SU-DHL-6 (cell line): ENCODE data around the gene BRS3.
"Not testable (repeated sequence)": the region's sequence is repeated elsewhere in the genome, so short reads cannot be mapped to it uniquely, and the experiment has no call there.

ENCODE experiments used
- H2AFZ ChIP-seq: fragments of 200-600 bp; sonication (generic); 2 replicates; pipeline ENCODE4 v1.6.1; 2014; ENCODE audit warnings: low read depth, mild to moderate bottlenecking, moderate library complexity, mixed read lengths, antibody characterized with exemption, low read length; ENCODE audit not compliant: severe bottlenecking
- H3F3A ChIP-seq: fragments of 200-600 bp; shearing (Covaris generic); 2 replicates; pipeline ENCODE4 v1.6.0; 2016; ENCODE audit warnings: antibody characterized with exemption, mild to moderate bottlenecking; ENCODE audit not compliant: insufficient read depth
- H3K27ac ChIP-seq: fragments of 200-600 bp; sonication (generic); 2 replicates; pipeline ENCODE4 v1.5.1; 2016; ENCODE audit warnings: low read depth, mild to moderate bottlenecking, low read length, moderate library complexity, mixed read lengths
- H3K27me3 ChIP-seq: fragments of 200-600 bp; sonication (generic), shearing (Covaris generic); 2 replicates; pipeline ENCODE4 v1.6.0; 2014; ENCODE audit warnings: mild to moderate bottlenecking, low read length
- H3K36me3 ChIP-seq: fragments of 200-600 bp; sonication (generic); 2 replicates; pipeline ENCODE4 v1.6.1; 2014; ENCODE audit warnings: mild to moderate bottlenecking, low read length, mixed read lengths
- H3K4me2 ChIP-seq: fragments of 300-600, 200-600 bp; shearing (Covaris generic), sonication (generic); 2 replicates; pipeline ENCODE4 v1.6.0; 2014; ENCODE audit warnings: low read length, low read depth, mild to moderate bottlenecking; ENCODE audit not compliant: poor library complexity, severe bottlenecking
- H3K4me3 ChIP-seq: fragments of 200-600 bp; sonication (generic); 2 replicates; pipeline ENCODE4 v1.5.1; 2014; ENCODE audit warnings: antibody characterized with exemption, low read length, mild to moderate bottlenecking, mixed read lengths; ENCODE audit not compliant: insufficient read depth, poor library complexity, severe bottlenecking
- H3K79me2 ChIP-seq: fragments of 200-600 bp; sonication (generic); 2 replicates; pipeline ENCODE4 v1.6.1; 2014; ENCODE audit warnings: mild to moderate bottlenecking, low read length, moderate library complexity; ENCODE audit not compliant: insufficient read depth
- H3K9ac ChIP-seq: fragments of 200-600 bp; sonication (generic); 2 replicates; pipeline ENCODE4 v1.7.0; 2014; ENCODE audit warnings: mild to moderate bottlenecking, low read length
- H3K9me2 ChIP-seq: fragments of 200-600 bp; sonication (generic); replicated peaks from 2 replicates; pipeline ENCODE4 v1.6.1; 2014; ENCODE audit warnings: low read length; ENCODE audit not compliant: insufficient read depth
- H3K9me3 ChIP-seq: fragments of 200-600 bp; sonication (generic); 2 replicates; pipeline ENCODE4 v1.6.1; 2014; ENCODE audit warnings: low read length, mixed read lengths; ENCODE audit not compliant: insufficient read depth
- H4K20me1 ChIP-seq: fragments of 200-600 bp; sonication (generic); 2 replicates; pipeline ENCODE4 v1.6.1; 2014; ENCODE audit warnings: low read depth, mild to moderate bottlenecking, antibody characterized with exemption, low read length, moderate library complexity, mixed read lengths
- EZH2phosphoT487 ChIP-seq: fragments of 200-600 bp; sonication (generic), shearing (Covaris generic); conservative IDR thresholded peaks from 2 replicates; pipeline ENCODE4 v1.6.1; 2018; ENCODE audit warnings: mild to moderate bottlenecking, antibody characterized with exemption, low read length, moderate library complexity, mixed read lengths
- TF ChIP-seq, protein P1 (sequence below): fragments of 200-600 bp; sonication (generic); IDR thresholded peaks from one replicate; pipeline ENCODE4 v1.5.1; 2017; ENCODE audit warnings: antibody characterized with exemption, mild to moderate bottlenecking, low read length, moderate library complexity; ENCODE audit not compliant: insufficient read depth, poor library complexity, severe bottlenecking

Gene BRS3

GRCh38 chrX:136487647-136488046, at the start of gene BRS3:
TSS of gene BRS3 (plus strand) at chrX:136487947. CDS start at chrX:136488115, 168 bp downstream.
- no peak within 1 kb of the TSS for H3K9ac ChIP-seq
- H3K9me3 ChIP-seq = no peaks in the 10 kb centered on the region
- no peaks in the 10 kb centered on the region for H3K27me3 ChIP-seq
- H2AFZ ChIP-seq = no peak within 1 kb of the TSS
- no peak within 1 kb of the TSS for H3K4me3 ChIP-seq
- H3K36me3 ChIP-seq = no peaks in the 10 kb centered on the region
- H4K20me1 ChIP-seq = no peaks in the 10 kb centered on the region
- H3K9me2 ChIP-seq = no peaks in the 10 kb centered on the region
- H3K4me2 ChIP-seq = no peak within 1 kb of the TSS
- TF ChIP-seq, protein P1, sequence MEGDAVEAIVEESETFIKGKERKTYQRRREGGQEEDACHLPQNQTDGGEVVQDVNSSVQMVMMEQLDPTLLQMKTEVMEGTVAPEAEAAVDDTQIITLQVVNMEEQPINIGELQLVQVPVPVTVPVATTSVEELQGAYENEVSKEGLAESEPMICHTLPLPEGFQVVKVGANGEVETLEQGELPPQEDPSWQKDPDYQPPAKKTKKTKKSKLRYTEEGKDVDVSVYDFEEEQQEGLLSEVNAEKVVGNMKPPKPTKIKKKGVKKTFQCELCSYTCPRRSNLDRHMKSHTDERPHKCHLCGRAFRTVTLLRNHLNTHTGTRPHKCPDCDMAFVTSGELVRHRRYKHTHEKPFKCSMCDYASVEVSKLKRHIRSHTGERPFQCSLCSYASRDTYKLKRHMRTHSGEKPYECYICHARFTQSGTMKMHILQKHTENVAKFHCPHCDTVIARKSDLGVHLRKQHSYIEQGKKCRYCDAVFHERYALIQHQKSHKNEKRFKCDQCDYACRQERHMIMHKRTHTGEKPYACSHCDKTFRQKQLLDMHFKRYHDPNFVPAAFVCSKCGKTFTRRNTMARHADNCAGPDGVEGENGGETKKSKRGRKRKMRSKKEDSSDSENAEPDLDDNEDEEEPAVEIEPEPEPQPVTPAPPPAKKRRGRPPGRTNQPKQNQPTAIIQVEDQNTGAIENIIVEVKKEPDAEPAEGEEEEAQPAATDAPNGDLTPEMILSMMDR = no peak
- TF ChIP-seq EZH2phosphoT487 = no peak
- H3K79me2 ChIP-seq = no peaks in the 10 kb centered on the region
- H3K27ac ChIP-seq = no peak within 1 kb of the TSS
- no peaks in the 10 kb centered on the region for H3F3A ChIP-seq

- Histone ChIP-seq H3K4me3 (no peak overlapping the region), H3K27me3 (no peaks in the 10 kb centered on the region), H3K9me3 (no peaks in the 10 kb centered on the region), H3K79me2 (no peaks in the 10 kb centered on the region), H3K9ac (no peak overlapping the region), H3K4me2 (no peak overlapping the region), H3F3A (no peaks in the 10 kb centered on the region), H3K9me2 (no peaks in the 10 kb centered on the region), H3K27ac (no peak overlapping the region), H2AFZ (no peak overlapping the region), H4K20me1 (no peaks in the 10 kb centered on the region), H3K36me3 (no peaks in the 10 kb centered on the region)
- TF ChIP-seq, protein P1 = no peak
- no peak for TF ChIP-seq EZH2phosphoT487
These were observed 49.6 kb upstream of the BRS3 start for GRCh38 chrX:136438192-136438591.

DNA sequence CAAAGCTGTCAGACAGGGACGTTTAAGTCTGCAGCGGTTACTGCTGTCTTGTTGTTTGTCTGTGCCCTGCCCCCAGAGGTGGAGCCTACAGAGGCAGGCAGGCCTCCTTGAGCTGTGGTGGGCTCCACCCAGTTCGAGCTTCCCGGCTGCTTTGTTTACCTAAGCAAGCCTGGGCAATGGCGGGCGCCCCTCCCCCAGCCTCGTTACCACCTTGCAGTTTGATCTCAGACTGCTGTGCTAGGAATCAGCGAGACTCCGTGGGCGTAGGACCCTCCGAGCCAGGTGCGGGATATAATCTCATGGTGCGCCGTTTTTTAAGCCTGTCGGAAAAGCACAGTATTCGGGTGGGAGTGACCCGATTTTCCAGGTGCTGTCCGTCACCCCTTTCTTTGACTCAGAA, 42.1 kb upstream of the BRS3 start:
- H3K9me2 ChIP-seq, H3K36me3 ChIP-seq: not testable (repeated sequence)

DNA sequence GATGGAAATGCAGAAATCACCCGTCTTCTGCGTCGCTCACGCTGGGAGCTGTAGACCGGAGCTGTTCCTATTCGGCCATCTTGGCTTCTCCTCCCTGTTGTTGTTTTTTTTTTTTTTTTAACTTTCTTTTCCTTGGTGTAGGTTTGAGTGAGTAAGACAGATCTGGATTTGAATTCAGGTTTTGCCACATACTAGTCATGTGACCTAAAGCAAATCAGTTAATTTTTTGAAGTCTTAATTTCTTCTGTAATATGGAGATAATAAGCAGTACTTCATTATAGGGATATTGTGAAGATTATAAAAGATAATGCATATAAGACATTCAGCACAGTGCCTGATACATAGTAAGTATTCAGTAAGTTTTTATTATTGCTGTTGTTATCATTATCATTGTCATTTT, 41.5 kb upstream of the BRS3 start:
- TF ChIP-seq EZH2phosphoT487 = no peak
- TF ChIP-seq, protein P1 = no peak

More for the DNA sequence above, 42.1 kb upstream of the BRS3 start:
- not testable (repeated sequence) for H4K20me1 ChIP-seq, H3K4me2 ChIP-seq, H3K27me3 ChIP-seq, H2AFZ ChIP-seq, H3K9me3 ChIP-seq, H3K9ac ChIP-seq, H3K4me3 ChIP-seq, H3K79me2 ChIP-seq, H3K27ac ChIP-seq, H3F3A ChIP-seq

More for the DNA sequence above, 41.5 kb upstream of the BRS3 start:
- Histone ChIP-seq H3K36me3 (no peaks in the 10 kb centered on the region), H3K9me2 (no peaks in the 10 kb centered on the region), H3F3A (no peaks in the 10 kb centered on the region), H3K27ac (no peak overlapping the region), H3K79me2 (no peaks in the 10 kb centered on the region), H2AFZ (no peak overlapping the region), H3K9me3 (no peaks in the 10 kb centered on the region), H3K4me2 (no peak overlapping the region), H3K4me3 (no peak overlapping the region), H3K27me3 (no peaks in the 10 kb centered on the region), H3K9ac (no peak overlapping the region), H4K20me1 (no peaks in the 10 kb centered on the region)
